GM19397 (cell line): ENCODE results near the gene TMCO1.
"Not testable (repeated sequence)": the region's sequence is repeated elsewhere in the genome, so short reads cannot be mapped to it uniquely, and the experiment has no call there.

Source experiments
- ATAC-seq: cut with Tn5 transposase; IDR thresholded peaks from one replicate; pipeline ENCODE4 v1.9.1; 2021; ENCODE audit warnings: mild to moderate bottlenecking, moderate library complexity; ENCODE audit not compliant: unreplicated experiment

TMCO1 gene

DNA sequence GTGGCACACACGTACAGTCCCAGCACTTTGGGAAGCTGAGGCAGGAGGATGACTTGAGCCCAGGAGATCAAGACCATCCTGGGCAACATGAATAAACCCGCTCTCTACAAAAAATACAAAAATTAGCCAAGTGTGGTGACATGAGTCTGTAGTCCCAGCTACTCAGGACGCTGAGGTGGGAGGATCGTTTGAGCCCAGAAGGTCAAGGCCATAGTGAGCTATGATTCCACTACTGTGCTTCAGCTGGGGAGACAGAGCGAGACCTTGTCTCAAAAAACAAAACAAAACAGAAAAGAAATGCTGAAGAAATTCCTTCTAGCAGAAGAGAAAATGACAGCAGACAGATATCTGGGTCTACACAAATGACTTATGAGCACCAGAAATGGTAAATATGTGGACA is 80.6 kb downstream of the TMCO1 start:
- no peak for ATAC-seq

- no peak for ATAC-seq
These were observed 81.7 kb downstream of the TMCO1 start for GRCh38 chr1:165686971-165687433.

DNA sequence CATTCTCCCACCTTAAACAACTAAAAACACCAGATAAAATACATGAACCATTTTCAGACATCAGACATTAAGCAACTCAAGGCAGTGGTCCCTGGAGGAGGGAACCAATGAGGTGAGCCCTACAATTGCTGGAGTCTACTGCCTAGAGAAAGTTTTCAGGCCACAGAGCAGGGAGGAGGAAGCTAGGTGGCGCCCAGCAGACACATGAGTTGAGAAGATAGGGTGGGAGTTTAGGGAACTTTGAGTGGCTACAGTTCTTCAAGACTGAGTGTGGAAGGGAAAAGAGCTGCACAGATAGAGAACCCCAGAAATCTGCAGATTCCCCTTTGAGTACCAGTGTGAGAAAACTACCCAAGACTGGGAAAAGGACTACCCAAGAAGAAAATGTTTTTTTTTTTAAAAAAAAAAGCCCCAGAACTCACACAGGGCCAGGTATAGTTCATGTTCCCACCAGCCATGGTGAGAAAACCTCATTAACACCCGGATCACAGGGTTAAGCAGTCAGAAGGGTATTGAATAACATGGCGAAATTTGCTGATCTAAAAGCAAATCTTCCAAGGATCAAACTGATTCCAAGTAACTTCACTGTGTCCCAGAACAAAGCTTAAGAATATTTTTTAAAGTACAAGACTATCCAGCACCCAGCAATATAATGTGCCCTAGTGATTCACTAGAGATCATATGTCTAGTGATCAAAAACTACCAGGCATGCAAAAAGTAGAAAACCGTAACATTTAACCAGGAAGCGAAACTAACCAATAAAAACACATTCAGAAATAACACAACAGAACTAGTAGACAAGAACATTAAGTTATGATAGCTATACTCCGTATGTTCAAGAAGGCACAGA is 82.3 kb downstream of the TMCO1 start:
- no peak for ATAC-seq

GRCh38 chr1:165683848-165684485 is 84.7 kb downstream of the TMCO1 start:
- ATAC-seq, result no peak

- ATAC-seq, result not testable (repeated sequence)
These were observed 87.9 kb downstream of the TMCO1 start for GRCh38 chr1:165680773-165681172.

GRCh38 chr1:165680303-165680702 is 88.4 kb downstream of the TMCO1 start:
- ATAC-seq, result no peak

DNA sequence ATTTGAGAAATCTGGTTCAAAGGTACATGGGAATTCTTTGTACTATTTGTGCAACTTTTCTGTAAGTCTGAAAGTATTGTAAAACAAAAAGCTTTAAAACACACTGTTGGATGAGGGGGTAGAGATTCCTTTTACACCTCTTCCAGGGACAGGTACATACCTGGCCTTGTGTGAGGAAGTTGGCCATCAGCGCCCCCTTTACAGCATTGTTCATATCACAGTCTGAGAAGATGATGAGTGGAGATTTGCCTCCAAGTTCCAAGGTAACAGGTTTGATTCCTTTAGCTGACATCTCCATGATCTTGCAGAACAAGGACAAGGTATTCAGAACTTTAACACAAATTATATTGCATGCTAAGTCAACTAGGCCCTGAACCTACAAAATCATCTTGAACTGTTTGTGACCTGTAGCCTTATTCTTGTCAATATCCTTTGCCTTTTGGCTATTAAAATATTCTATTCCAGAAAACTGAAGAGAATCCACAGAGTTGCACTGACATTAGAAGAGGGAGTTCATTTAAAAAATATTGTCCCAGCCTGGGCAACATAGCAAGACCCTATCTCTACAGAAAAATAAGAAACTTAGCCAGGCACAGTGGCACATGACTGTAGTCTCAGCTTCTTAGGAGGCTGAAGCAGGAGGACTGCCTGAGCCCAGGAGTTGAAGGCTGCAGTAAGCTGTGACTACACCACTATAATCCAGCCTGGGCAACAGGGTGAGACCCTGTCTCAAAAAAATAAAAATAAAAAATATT is 89.2 kb downstream of the TMCO1 start:
- no peak for ATAC-seq

- ATAC-seq, result no peak
These were observed 90.2 kb downstream of the TMCO1 start for GRCh38 chr1:165678509-165678908.
